HG03521 (cell line): ENCODE data around the gene RASAL2.
"Not testable (repeated sequence)": the region's sequence is repeated elsewhere in the genome, so short reads cannot be mapped to it uniquely, and the experiment has no call there.

Experiments
- ATAC-seq: cut with Tn5 transposase; IDR thresholded peaks from one replicate; pipeline ENCODE4 v1.9.1; 2021; ENCODE audit warnings: mild to moderate bottlenecking, moderate library complexity; ENCODE audit not compliant: unreplicated experiment

The RASAL2 gene

GRCh38 chr1:178271471-178271870, 177.6 kb downstream of the RASAL2 start:
- no peak for ATAC-seq

GRCh38 chr1:178273707-178274410, 180.0 kb downstream of the RASAL2 start:
- peak; percentile 62 for ATAC-seq

GRCh38 chr1:178275049-178275448, 181.1 kb downstream of the RASAL2 start:
- ATAC-seq: no peak

GRCh38 chr1:178275553-178275952, 181.6 kb downstream of the RASAL2 start:
- no peak for ATAC-seq

GRCh38 chr1:178277793-178278530, 184.1 kb downstream of the RASAL2 start:
- ATAC-seq: no peak

- ATAC-seq: no peak
These were observed 185.2 kb downstream of the RASAL2 start for GRCh38 chr1:178278916-178279686.

- no peak for ATAC-seq
These were observed 189.1 kb downstream of the RASAL2 start for GRCh38 chr1:178282949-178283367.

GRCh38 chr1:178283409-178283808, 189.5 kb downstream of the RASAL2 start:
- no peak for ATAC-seq

GRCh38 chr1:178284058-178284457, 190.2 kb downstream of the RASAL2 start:
- no peak for ATAC-seq

- no peak for ATAC-seq
These were observed 197.3 kb downstream of the RASAL2 start for GRCh38 chr1:178291166-178291565.

GRCh38 chr1:178294654-178295053, 200.8 kb downstream of the RASAL2 start:
- ATAC-seq: no peak

- no peak for ATAC-seq
These were observed 206.4 kb downstream of the RASAL2 start for GRCh38 chr1:178300352-178300699.

GRCh38 chr1:178301141-178301540, 207.2 kb downstream of the RASAL2 start:
- ATAC-seq: no peak

- ATAC-seq: no peak
These were observed 213.4 kb downstream of the RASAL2 start for GRCh38 chr1:178307264-178307663.

- no peak for ATAC-seq
These were observed 214.5 kb downstream of the RASAL2 start for GRCh38 chr1:178308438-178308837.

- ATAC-seq: peak; percentile 51
These were observed 216.8 kb downstream of the RASAL2 start for GRCh38 chr1:178310685-178311105.

- no peak for ATAC-seq
These were observed 217.3 kb downstream of the RASAL2 start for GRCh38 chr1:178311164-178311563.

GRCh38 chr1:178320280-178320982, 226.5 kb downstream of the RASAL2 start:
- ATAC-seq: not testable (repeated sequence)

GRCh38 chr1:178323067-178323466, 229.2 kb downstream of the RASAL2 start:
- ATAC-seq: no peak

GRCh38 chr1:178324003-178324402, 230.1 kb downstream of the RASAL2 start:
- no peak for ATAC-seq

GRCh38 chr1:178328728-178329127, 234.8 kb downstream of the RASAL2 start:
- no peak for ATAC-seq
